Transverse colon (tissue), 4 donors: Measurements from ENCODE around the gene ANKS1B. TPM values are rescaled to one million over a fixed set of nuclear protein-coding genes. Genes with fewer than 3 reads are reported as not detected.
"Not testable (repeated sequence)": the region's sequence is repeated elsewhere in the genome, so short reads cannot be mapped to it uniquely, and the experiment has no call there.

Experiments
- DNase-seq: peaks from one replicate; pipeline ENCODE4 v3.0.0-alpha.2; 2019
- H3K27ac ChIP-seq, 4 donors: fragments of 200-600 bp; sonication (generic); 2 replicates each; pipeline ENCODE4 v1.5.1; 2016 to 2018; ENCODE audit warnings: inconsistent platforms in 4 of 4
- H3K27me3 ChIP-seq: fragments of 200-600 bp; sonication (generic); 2 replicates; pipeline ENCODE4 v1.5.1; 2017; ENCODE audit warnings: inconsistent platforms
- H3K36me3 ChIP-seq, 4 donors: fragments of 200-600 bp; sonication (generic); 2 replicates each; pipeline ENCODE4 v1.5.1; 2017 to 2019; ENCODE audit warnings: inconsistent platforms in 4 of 4
- H3K4me1 ChIP-seq, 4 donors: fragments of 200-600 bp; sonication (generic); 2 replicates each; pipeline ENCODE4 v1.5.1; 2017 to 2020; ENCODE audit warnings: inconsistent platforms in 4 of 4
- H3K4me3 ChIP-seq, 4 donors: fragments of 200-600 bp; sonication (generic); 1 replicate in 1 of 4; 2 replicates in 3 of 4; pipeline versions ENCODE4 v1.5.1 to v1.6.1; 2017 to 2019; ENCODE audit warnings: inconsistent platforms in 4 of 4
- H3K9me3 ChIP-seq, 2 donors: fragments of 200-600 bp; sonication (generic); 2 replicates each; pipeline ENCODE4 v1.5.1; 2017 to 2019; ENCODE audit warnings: inconsistent platforms in 2 of 2
- EP300 ChIP-seq: sonication (generic); formaldehyde crosslinking; IDR thresholded peaks from one replicate; pipeline ENCODE4 v1.6.1; 2017; ENCODE audit warnings: antibody characterized with exemption, low read depth
- POLR2A ChIP-seq: fragments of 450-650 bp; IDR thresholded peaks from one replicate; pipeline ENCODE4 v1.6.1; 2016; ENCODE audit warnings: antibody characterized with exemption, mild to moderate bottlenecking, moderate library complexity
- POLR2AphosphoS5 ChIP-seq, 3 donors: sonication (generic); formaldehyde crosslinking; IDR thresholded peaks; one replicate each; pipeline ENCODE4 v1.6.1; 2016; ENCODE audit warnings: antibody characterized with exemption in 3 of 3
- WGBS, 2 donors: methylation state at CpG; one replicate each; pipeline ENCODE4 v1.1.5; 2018; ENCODE audit warnings: low coverage in 1 of 2; 5-methylcytosine and 5-hydroxymethylcytosine counted together
- in situ Hi-C, 4 donors: fragments of 200-750 bp; cut with MboI; loops; one replicate each; pipeline versions ENCODE4 v1.15.0 to v1.15.1; 2017; ENCODE audit warnings: low sequenced_read_pairs in 3 of 4, low pct_ligation_motif_present in 1 of 4, low pct_unique_long_range_greater_than_20kb in 1 of 4
- intact Hi-C: fragments of 100-400 bp; cut with DNase I; formaldehyde crosslinking; loops from one replicate; pipeline ENCODE4 v1.15.1; 2023; ENCODE audit warnings: low total_unique reads
- total RNA-seq, 4 donors: library from RNA; depleted of rRNA; stranded (reverse); fragments of >200 nt; gene quantifications; one replicate each; pipeline ENCODE4 v1.1.0, GENCODE V29; 2016
- TF ChIP-seq, protein P1 (sequence below), 5 experiments: fragments of 200-600 bp in 3 of 5; fragments of 450-650 bp in 2 of 5; sonication (generic) in 3 of 5; IDR thresholded peaks; 1 replicate in 2 of 5; 2 replicates in 3 of 5; pipeline ENCODE4 v1.5.1; 2016 to 2017; ENCODE audit warnings: antibody characterized with exemption in 5 of 5, inconsistent platforms in 3 of 5, mild to moderate bottlenecking in 2 of 5, moderate library complexity in 1 of 5

Gene ANKS1B
- total RNA-seq, 4 donors from 2014 or later: 1.4 to 6.4 (median 3.5) TPM; not detected in 1

- no peak for TF ChIP-seq POLR2A
- no peak for TF ChIP-seq EP300
- TF ChIP-seq, protein P1, sequence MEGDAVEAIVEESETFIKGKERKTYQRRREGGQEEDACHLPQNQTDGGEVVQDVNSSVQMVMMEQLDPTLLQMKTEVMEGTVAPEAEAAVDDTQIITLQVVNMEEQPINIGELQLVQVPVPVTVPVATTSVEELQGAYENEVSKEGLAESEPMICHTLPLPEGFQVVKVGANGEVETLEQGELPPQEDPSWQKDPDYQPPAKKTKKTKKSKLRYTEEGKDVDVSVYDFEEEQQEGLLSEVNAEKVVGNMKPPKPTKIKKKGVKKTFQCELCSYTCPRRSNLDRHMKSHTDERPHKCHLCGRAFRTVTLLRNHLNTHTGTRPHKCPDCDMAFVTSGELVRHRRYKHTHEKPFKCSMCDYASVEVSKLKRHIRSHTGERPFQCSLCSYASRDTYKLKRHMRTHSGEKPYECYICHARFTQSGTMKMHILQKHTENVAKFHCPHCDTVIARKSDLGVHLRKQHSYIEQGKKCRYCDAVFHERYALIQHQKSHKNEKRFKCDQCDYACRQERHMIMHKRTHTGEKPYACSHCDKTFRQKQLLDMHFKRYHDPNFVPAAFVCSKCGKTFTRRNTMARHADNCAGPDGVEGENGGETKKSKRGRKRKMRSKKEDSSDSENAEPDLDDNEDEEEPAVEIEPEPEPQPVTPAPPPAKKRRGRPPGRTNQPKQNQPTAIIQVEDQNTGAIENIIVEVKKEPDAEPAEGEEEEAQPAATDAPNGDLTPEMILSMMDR (IDR thresholded peaks at IDR 0.05): no peak
- no peak for TF ChIP-seq POLR2AphosphoS5 (IDR thresholded peaks at IDR 0.05)
- Histone ChIP-seq H3K4me1 (no peaks in the 10 kb centered on the region), H3K36me3 (no peaks in the 10 kb centered on the region), H3K4me3 (no peak overlapping the region), H3K27me3 (no peaks in the 10 kb centered on the region), H3K9me3 (no peaks in the 10 kb centered on the region), H3K27ac (no peak overlapping the region)
- in situ Hi-C loops (loop anchor here in 2 of 4 donors (25.0 kb wide), 1 partner anchor 720 kb away; no protein-coding TSS in a partner anchor), intact Hi-C loops (no loop called here)
- WGBS, 2 donors: 68 to 73% methylated on average over 4 of the region's 4 CpGs
- no peak for DNase-seq
Observed at GRCh38 chr12:99042226-99042625, 942.5 kb downstream of the ANKS1B start.

DNA sequence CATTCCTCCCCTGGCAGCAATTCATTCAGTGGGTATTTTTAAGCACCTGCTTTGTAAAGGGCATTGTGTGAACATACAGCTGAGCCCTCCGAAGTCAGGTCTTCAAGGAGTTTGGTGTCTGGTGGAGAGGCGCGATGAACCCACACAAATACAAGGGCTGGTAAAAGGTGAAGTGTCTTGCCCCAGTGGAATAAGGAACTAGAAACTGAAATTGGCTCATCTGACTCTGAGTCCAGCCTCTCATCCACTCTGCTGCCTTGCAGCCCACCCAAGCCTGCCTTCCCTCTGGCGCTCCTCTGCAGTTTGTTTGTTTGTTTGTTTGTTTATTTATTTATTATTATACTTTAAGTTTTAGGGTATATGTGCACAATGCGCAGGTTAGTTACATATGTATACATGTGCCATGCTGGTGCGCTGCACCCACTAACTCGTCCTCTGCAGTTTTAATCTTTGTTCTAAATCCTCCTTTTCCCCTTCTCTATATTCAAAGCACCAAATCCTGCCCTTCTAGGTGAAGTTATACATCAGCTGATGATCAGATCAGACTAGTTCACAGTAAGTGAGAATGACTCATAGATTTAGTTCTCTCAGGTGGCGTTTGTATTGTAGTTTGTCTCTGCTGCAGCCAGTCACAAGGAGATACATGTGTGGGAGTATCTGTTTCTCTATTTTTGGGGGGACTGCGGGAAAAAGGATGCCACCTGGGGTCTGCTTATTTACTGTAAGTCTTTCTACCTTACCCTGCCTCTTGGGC is 945.2 kb downstream of the ANKS1B start:
- intact Hi-C loops: no loop called here

GRCh38 chr12:99036566-99036965 is 948.2 kb downstream of the ANKS1B start:
- in situ Hi-C loops: loop anchor here in 2 of 4 donors (25.0 kb wide), 1 partner anchor 726 kb away; no protein-coding TSS in a partner anchor
- H3K36me3 ChIP-seq: no peaks in the 10 kb centered on the region
- DNase-seq: no peak
- H3K27ac ChIP-seq: no peak overlapping the region
- TF ChIP-seq POLR2A (no peak), EP300 (no peak)
- H3K4me3 ChIP-seq: no peak overlapping the region
- no peaks in the 10 kb centered on the region for H3K9me3 ChIP-seq
- no peaks in the 10 kb centered on the region for H3K27me3 ChIP-seq
- no peaks in the 10 kb centered on the region for H3K4me1 ChIP-seq
- intact Hi-C loops: no loop called here

More for the DNA sequence above, 945.2 kb downstream of the ANKS1B start:
- no peak overlapping the region for H3K4me3 ChIP-seq
- H3K4me1 ChIP-seq: no peaks in the 10 kb centered on the region
- no peaks in the 10 kb centered on the region for H3K36me3 ChIP-seq
- H3K27ac ChIP-seq: no peak overlapping the region
- H3K27me3 ChIP-seq: no peaks in the 10 kb centered on the region
- no peaks in the 10 kb centered on the region for H3K9me3 ChIP-seq
- in situ Hi-C loops: loop anchor here in 2 of 4 donors (25.0 kb wide), 1 partner anchor 723 kb away; no protein-coding TSS in a partner anchor
- WGBS, 2 donors: 84% methylated on average over 7 to 9 of the region's 9 CpGs
- no peak for TF ChIP-seq EP300
- DNase-seq: no peak

GRCh38 chr12:99035803-99036202 is 948.9 kb downstream of the ANKS1B start:
- 44 to 71% methylated on average over 1 to 5 of the region's 5 CpGs for WGBS, 2 donors
- intact Hi-C loops (no loop called here), in situ Hi-C loops (loop anchor here in 2 of 4 donors (25.0 kb wide), 1 partner anchor 726 kb away; no protein-coding TSS in a partner anchor)
- H3K4me3 ChIP-seq: no peak overlapping the region
- no peaks in the 10 kb centered on the region for H3K4me1 ChIP-seq
- H3K27me3 ChIP-seq: no peaks in the 10 kb centered on the region
- no peak for DNase-seq
- TF ChIP-seq POLR2AphosphoS5 (IDR thresholded peaks at IDR 0.05): no peak
- TF ChIP-seq, protein P1 (IDR thresholded peaks at IDR 0.05): no peak
- no peak overlapping the region for H3K27ac ChIP-seq
- no peaks in the 10 kb centered on the region for H3K36me3 ChIP-seq
- H3K9me3 ChIP-seq: no peaks in the 10 kb centered on the region

- H3K4me1 ChIP-seq, intact Hi-C loops, H3K27me3 ChIP-seq, H3K4me3 ChIP-seq, H3K36me3 ChIP-seq, DNase-seq, H3K27ac ChIP-seq, H3K9me3 ChIP-seq: not testable (repeated sequence)
- in situ Hi-C loops: loop anchor here in 2 of 4 donors (25.0 kb wide), 1 partner anchor 728 kb away; no protein-coding TSS in a partner anchor
- WGBS, 2 donors: 80 to 97% methylated on average over 1 to 4 of the region's 4 CpGs
Observed at GRCh38 chr12:99034201-99034600, 950.5 kb downstream of the ANKS1B start.
